ENCODE data around the gene NCAPD3. TPM values are rescaled to one million over a fixed set of nuclear protein-coding genes. Genes with fewer than 3 reads are reported as not detected.
"Not testable (repeated sequence)": the region's sequence is repeated elsewhere in the genome, so short reads cannot be mapped to it uniquely, and the experiment has no call there.

NCAPD3 gene
- total RNA-seq, 2 donors from 2014 or later: 55.6 to 121 TPM

- Mint-ChIP-seq H3K4me3 (no peak overlapping the region), H3K4me1 (ENCODE audit: low read depth in 2 of 2) (peaks cover 5 to 6% of the 10 kb centered on the region in 2 donors), H3K9me3 (no peaks in the 10 kb centered on the region), H3K27ac (no peak overlapping the region), H3K36me3 (peaks cover 18% of the 10 kb centered on the region), H3K27me3 (no peaks in the 10 kb centered on the region)
- ATAC-seq: peak in 1 of 2 donors; percentile 45
- no peak for DNase-seq (ENCODE audit: low spot score)
Observed at GRCh38 chr11:134261626-134262488, 38.1 kb upstream of the NCAPD3 start.

DNA sequence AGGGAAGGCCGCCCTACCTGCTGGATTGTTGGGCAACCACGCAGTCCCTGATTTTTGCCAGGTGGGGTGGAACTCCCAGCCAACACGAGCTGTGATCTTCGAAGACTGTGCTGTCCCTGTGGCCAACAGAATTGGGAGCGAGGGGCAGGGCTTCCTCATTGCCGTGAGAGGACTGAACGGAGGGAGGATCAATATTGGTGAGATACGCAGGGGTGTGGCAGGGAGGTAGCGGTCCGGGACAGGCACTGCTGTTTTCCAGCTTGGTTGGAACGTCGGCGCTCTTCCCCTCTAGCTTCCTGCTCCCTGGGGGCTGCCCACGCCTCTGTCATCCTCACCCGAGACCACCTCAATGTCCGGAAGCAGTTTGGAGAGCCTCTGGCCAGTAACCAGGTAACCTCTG, 37.2 kb upstream of the NCAPD3 start:
- Mint-ChIP-seq H3K36me3 (peaks cover 18% of the 10 kb centered on the region), H3K4me3 (no peak overlapping the region), H3K27ac (no peak overlapping the region), H3K9me3 (no peaks in the 10 kb centered on the region), H3K4me1 (ENCODE audit: low read depth in 2 of 2) (peaks cover 2 to 3% of the 10 kb centered on the region in 2 donors), H3K27me3 (no peaks in the 10 kb centered on the region)
- no peak for ATAC-seq
- no peak for DNase-seq (ENCODE audit: low spot score)

DNA sequence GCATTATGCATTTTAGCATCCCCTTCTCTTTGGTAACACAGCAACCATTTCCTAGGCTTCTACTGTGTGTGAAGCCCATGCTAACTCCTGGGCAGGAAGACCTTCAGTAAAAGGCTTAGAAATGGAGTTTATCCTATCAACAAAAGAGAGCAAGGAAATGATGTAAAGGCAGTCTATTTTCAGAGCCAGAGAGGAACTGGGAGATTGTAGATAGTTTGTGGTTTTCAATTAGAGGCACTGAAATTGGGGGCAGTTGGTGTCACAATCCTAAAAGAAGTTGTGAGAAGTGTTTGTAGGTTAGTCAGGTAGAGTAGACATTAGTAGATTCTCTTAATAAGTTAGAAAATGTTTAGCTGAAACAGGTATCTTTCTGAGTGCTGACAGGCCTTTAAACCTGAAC, 36.7 kb upstream of the NCAPD3 start:
- Mint-ChIP-seq H3K27me3 (no peaks in the 10 kb centered on the region), H3K4me3 (no peak overlapping the region), H3K27ac (no peak overlapping the region), H3K9me3 (no peaks in the 10 kb centered on the region), H3K36me3 (peaks cover 18% of the 10 kb centered on the region), H3K4me1 (ENCODE audit: low read depth in 2 of 2) (peaks cover 6% of the 10 kb centered on the region in 2 donors)
- ATAC-seq (no peak), DNase-seq (ENCODE audit: low spot score) (no peak)

DNA sequence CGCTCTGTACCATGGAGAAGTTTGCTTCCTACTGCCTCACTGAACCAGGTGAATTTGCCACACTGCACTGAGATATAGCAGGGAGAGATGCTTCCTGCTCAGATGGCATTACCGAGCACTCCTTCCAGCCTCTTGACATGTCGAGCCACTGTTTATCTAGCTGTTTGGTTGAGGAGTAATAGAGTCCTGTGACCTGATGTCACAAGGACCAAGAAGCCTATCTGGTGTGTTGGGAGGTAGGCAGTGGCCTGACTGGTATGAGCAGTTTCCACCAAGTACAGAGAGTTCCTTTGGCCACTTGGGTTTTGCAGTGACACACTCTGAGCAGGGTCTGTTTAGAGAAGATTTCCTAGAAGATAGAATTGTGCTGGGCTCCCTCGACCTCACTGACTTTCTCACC, 34.8 kb upstream of the NCAPD3 start:
- no peak for DNase-seq (ENCODE audit: low spot score)
- no peak for ATAC-seq
- H3K4me1 Mint-ChIP-seq (ENCODE audit: low read depth in 2 of 2): peaks cover 16 to 20% of the 10 kb centered on the region in 2 donors
- no peak overlapping the region for H3K27ac Mint-ChIP-seq
- peaks cover 18% of the 10 kb centered on the region for H3K36me3 Mint-ChIP-seq
- no peaks in the 10 kb centered on the region for H3K27me3 Mint-ChIP-seq
- H3K9me3 Mint-ChIP-seq: no peaks in the 10 kb centered on the region
- H3K4me3 Mint-ChIP-seq: no peak overlapping the region

DNA sequence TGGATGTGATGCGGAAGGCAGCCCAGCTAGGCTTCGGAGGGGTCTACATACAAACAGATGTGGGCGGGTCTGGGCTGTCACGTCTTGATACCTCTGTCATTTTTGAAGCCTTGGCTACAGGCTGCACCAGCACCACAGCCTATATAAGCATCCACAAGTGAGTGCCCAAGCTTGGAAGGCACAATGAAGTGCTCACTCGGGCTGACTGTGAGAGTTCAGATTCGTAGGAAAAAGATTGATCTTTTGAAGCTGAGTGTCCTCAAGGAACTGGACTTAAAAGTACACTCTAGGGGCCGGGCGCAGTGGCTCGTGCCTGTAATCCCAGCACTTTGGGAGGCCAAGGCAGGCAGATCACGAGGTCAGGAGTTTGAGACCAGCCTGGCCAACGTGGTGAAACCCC, 33.3 kb upstream of the NCAPD3 start:
- no peak overlapping the region for H3K4me3 Mint-ChIP-seq
- ATAC-seq (no peak), DNase-seq (ENCODE audit: low spot score) (no peak)
- peaks cover 27 to 31% of the 10 kb centered on the region in 2 donors for H3K4me1 Mint-ChIP-seq (ENCODE audit: low read depth in 2 of 2)
- no peaks in the 10 kb centered on the region for H3K27me3 Mint-ChIP-seq
- H3K36me3 Mint-ChIP-seq: peaks cover 18% of the 10 kb centered on the region
- H3K27ac Mint-ChIP-seq: no peak overlapping the region
- H3K9me3 Mint-ChIP-seq: no peaks in the 10 kb centered on the region

- Mint-ChIP-seq H3K36me3 (peaks cover 17% of the 10 kb centered on the region), H3K4me1 (ENCODE audit: low read depth in 2 of 2) (peaks cover 33 to 36% of the 10 kb centered on the region in 2 donors), H3K4me3 (peak overlapping the region; percentile 86)
- DNase-seq (ENCODE audit: low spot score); H3K27me3 Mint-ChIP-seq; H3K9me3 Mint-ChIP-seq; H3K27ac Mint-ChIP-seq; ATAC-seq: not testable (repeated sequence)
Observed at GRCh38 chr11:134255184-134255561, 31.4 kb upstream of the NCAPD3 start.

DNA sequence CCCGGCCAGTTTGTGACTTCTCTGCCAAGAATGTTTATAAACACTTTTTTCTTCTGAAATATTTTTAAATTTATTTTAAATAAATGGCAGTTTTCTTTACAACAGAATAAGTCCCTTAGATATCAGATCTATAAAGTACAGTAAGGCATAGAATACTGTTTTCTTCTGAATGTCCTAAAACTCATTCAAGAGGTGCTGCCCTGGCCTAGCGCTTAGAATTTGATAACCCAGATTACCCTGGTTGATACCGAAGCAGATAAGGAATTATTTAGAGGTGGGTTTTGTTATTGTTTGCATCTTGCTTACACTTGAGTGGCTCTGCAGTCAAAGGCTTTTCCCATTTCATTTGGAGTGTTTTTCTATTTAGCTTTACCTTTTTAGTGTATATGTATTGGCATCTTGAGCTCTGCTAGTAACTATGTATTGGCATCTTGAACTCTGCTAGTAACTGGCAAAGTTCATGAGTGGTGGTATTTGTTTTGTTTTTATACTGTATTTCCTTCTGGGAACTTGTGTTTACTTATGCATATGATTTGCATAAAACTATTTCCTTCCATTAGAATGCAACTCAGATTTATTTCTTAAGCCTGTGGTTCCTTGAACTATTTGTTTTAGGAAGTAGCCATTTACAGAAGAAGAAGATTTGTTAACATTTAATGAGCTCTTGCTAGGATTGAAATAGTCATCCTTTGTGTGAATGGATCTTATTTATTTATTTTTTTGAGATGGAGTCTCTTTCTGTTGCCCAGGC, 30.8 kb upstream of the NCAPD3 start:
- H3K27ac Mint-ChIP-seq: peak overlapping the region; percentile 74 to 89

GRCh38 chr11:134253188-134253993, 29.6 kb upstream of the NCAPD3 start, which contains the start of the genes ACAD8 and THYN1:
TSS of gene ACAD8 (plus strand) at chr11:134253568. CDS start at chr11:134253601, 33 bp downstream.
TSS of gene THYN1 (minus strand) at chr11:134253352. CDS start at chr11:134252882, 470 bp downstream.
- H3K4me3 Mint-ChIP-seq: peak within 1 kb of the TSS; percentile 98
- H3K9me3 Mint-ChIP-seq: no peaks in the 10 kb centered on the region
- H3K4me1 Mint-ChIP-seq (ENCODE audit: low read depth in 2 of 2): peaks cover 32 to 46% of the 10 kb centered on the region in 2 donors
- peak; percentile 98 for DNase-seq (ENCODE audit: low spot score)
- H3K36me3 Mint-ChIP-seq: peaks cover 4% of the 10 kb centered on the region
- ATAC-seq: peak; percentile 100
- H3K27ac Mint-ChIP-seq: peak within 1 kb of the TSS; percentile 74 to 89
- no peaks in the 10 kb centered on the region for H3K27me3 Mint-ChIP-seq

More for the DNA sequence above, 30.8 kb upstream of the NCAPD3 start:
- no peak for ATAC-seq
- Mint-ChIP-seq H3K36me3 (peaks cover 13% of the 10 kb centered on the region), H3K4me1 (ENCODE audit: low read depth in 2 of 2) (peaks cover 33 to 36% of the 10 kb centered on the region in 2 donors), H3K4me3 (peak overlapping the region; percentile 86), H3K9me3 (no peaks in the 10 kb centered on the region), H3K27me3 (no peaks in the 10 kb centered on the region)
- no peak for DNase-seq (ENCODE audit: low spot score)

DNA sequence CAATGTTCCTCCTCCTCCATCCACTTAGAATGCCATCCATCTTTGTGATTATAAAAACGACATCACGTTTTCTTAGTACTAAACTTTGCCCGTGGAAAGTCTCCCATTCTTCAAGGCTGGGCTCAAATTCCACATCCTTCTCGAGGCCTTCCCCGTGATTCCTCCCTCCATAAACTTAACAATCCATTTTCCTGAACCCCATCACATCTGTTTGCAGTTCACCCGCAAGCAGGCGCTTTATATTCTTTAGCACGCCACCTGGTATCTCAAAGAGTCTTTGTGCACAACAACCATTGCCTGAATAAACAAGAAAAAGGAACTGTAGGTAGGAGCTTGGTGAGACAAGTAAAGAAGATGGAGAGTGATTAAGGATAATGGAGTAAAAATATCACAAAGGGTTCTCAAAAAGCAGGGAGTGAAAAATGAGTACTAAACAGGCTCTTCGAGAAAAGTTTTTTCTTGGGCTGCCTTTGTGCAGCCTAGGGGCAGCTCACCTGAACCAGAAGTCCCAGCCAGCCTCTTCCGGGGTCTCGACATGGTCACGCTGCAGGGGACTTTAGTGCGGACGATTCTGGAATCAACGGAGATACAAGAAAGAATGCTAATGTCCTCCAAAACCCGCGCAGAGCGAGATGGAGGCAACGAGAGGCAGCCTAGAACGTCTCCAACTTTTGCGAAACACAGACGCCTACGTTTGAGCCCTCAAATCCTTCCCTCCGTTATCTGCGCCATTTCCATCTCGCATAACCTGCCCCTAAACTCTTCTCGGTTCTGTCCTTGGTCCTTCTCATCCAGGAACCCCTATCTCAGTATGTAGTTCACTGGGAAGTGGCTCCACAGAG, 28.8 kb upstream of the NCAPD3 start:
- peak overlapping the region; percentile 98 for H3K4me3 Mint-ChIP-seq

DNA sequence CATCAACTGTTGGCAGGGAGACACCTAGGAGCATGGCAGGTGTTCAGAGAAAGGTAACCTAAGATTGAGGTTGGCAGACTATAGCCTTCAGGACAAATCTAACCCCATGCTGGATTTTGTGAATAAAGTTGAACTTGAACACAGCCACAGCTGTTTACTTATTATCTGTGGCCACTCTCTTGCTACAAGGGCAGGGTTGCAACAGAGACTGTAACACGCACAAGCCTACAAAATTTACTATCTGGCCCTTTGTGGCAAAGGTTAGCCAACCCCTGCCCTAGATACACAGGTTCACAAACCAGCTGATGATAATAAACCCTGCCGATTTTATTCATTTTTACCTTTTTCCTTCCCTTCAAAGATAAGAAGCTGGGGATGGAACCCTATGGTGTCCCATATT, 26.9 kb upstream of the NCAPD3 start:
- no peak overlapping the region for H3K27ac Mint-ChIP-seq
- peaks cover 30 to 40% of the 10 kb centered on the region in 2 donors for H3K4me1 Mint-ChIP-seq (ENCODE audit: low read depth in 2 of 2)
- no peak overlapping the region for H3K4me3 Mint-ChIP-seq
- H3K9me3 Mint-ChIP-seq: no peaks in the 10 kb centered on the region
- peaks cover 12% of the 10 kb centered on the region for H3K36me3 Mint-ChIP-seq
- no peak for ATAC-seq
- DNase-seq (ENCODE audit: low spot score): no peak
- no peaks in the 10 kb centered on the region for H3K27me3 Mint-ChIP-seq

More for the DNA sequence above, 28.8 kb upstream of the NCAPD3 start:
- no peaks in the 10 kb centered on the region for H3K27me3 Mint-ChIP-seq
- peak; percentile 3 to 5 for ATAC-seq
- peaks cover 31 to 46% of the 10 kb centered on the region in 2 donors for H3K4me1 Mint-ChIP-seq (ENCODE audit: low read depth in 2 of 2)
- no peaks in the 10 kb centered on the region for H3K9me3 Mint-ChIP-seq
- peaks cover 8% of the 10 kb centered on the region for H3K36me3 Mint-ChIP-seq
- no peak for DNase-seq (ENCODE audit: low spot score)
- H3K27ac Mint-ChIP-seq: peak overlapping the region; percentile 74 to 89

GRCh38 chr11:134250246-134250645, 26.5 kb upstream of the NCAPD3 start:
- no peak overlapping the region for H3K27ac Mint-ChIP-seq
- DNase-seq (ENCODE audit: low spot score) (no peak), ATAC-seq (no peak)
- no peak overlapping the region for H3K4me3 Mint-ChIP-seq
- peaks cover 28 to 40% of the 10 kb centered on the region in 2 donors for H3K4me1 Mint-ChIP-seq (ENCODE audit: low read depth in 2 of 2)
- no peaks in the 10 kb centered on the region for H3K27me3 Mint-ChIP-seq
- H3K36me3 Mint-ChIP-seq: peaks cover 12% of the 10 kb centered on the region
- H3K9me3 Mint-ChIP-seq: no peaks in the 10 kb centered on the region

DNA sequence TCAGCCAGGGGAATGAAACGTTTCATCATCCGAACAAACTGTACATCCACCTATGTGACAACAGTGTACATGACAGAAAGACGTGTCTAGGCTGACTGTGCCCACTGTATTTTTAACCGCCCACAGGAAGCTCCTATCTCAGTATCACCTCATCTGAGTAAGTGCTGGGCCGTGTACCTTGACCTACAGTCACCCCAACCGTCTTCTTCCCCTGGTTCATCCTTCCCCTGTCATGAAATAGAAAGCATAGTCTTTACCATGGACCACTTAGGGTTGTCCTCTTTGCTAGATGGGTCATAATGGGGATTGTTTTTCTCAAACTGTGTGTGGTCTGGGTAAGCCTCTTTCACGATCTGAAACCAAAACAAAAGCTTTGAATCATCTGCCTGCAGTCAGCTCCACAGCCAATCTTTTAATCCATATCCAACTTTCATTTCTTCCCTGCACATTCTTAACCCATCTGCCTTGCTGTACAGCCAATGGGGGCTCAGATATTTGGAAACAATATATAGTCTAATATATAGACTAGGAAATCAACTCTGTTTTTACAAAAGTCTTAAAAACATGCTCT, 25.2 kb upstream of the NCAPD3 start:
- Mint-ChIP-seq H3K27ac (peak overlapping the region; percentile 25 to 48), H3K36me3 (peaks cover 12% of the 10 kb centered on the region), H3K4me1 (ENCODE audit: low read depth in 2 of 2) (peaks cover 20 to 28% of the 10 kb centered on the region in 2 donors), H3K9me3 (no peaks in the 10 kb centered on the region), H3K27me3 (no peaks in the 10 kb centered on the region), H3K4me3 (no peak overlapping the region)
- no peak for DNase-seq (ENCODE audit: low spot score)
- ATAC-seq: no peak

Measured in natural killer cell treated with Interleukin-12 subunit alpha and Interleukin-12 subunit beta and Interleukin-15 and Interleukin-18, amount 100 ng/mL, for 72 hours (primary cell).